ENCODE measurements around the gene RBM39.
"Not testable (repeated sequence)": the region's sequence is repeated elsewhere in the genome, so short reads cannot be mapped to it uniquely, and the experiment has no call there.

Gene RBM39

DNA sequence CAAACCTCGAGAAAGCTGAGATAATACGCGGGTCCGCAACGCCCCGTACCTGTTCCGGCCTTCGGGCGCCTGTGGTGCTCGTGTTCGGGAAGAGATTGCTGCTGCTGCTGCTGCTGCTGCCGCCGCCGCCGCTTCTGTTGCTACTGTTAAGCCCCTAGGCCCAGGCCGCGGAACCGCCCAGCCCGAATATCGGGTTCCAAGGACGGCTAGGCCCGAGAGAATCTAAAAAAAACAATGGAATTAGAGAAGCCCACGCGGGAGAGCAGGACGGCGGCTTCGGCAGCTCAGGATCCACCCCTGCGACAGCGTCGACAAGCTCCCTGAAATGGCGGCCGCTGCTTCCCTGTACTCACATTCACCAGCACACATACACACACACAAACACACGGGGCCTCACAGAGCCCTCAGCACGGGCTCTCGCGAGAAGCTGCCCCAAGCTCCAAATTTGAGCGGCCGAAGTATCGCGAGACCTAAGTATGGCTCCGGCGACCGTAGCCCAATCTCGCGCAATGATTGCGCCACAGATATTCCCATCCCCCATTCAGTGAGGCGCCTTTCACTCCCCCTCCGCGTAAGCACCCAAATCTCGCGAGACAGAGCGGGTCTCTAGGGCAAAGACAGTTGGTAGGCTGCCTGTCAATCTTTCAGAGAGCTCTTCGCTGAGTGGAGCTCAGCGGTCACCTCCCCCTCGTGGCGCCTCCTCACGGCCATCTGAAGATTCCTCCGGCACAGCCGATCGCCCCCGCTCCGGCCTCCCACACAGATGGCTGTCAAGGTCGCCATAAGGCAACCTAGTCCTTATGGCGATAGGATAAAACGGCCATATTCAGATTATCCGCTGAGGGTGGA is at the start of gene RBM39:
Gene RBM39 (minus strand): TSS at position 369 of the 849 bp plus-strand sequence. CDS start 1,386 bp downstream, outside the sequence.
- DNase-seq = peak; percentile 100

DNA sequence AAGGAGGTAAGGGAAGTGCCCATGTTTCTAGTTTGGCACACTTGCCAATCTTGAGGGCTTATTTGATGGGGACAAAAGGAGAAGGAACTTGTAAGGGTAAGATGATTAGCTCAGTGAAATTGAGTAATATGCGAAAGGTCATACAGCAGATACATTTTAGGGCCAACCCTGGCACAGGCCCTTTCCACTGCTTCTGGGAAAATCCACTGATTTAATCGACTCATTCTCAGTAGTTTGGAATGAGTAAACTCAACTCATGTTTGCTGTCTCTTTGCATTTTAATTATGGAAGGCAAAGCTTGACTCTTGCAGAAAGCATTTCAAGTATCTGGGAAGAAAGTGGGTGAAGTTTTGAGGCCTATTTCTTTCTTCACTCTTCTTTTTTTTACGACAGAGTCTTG is 49.8 kb upstream of the RBM39 start:
- no peak for DNase-seq

DNA sequence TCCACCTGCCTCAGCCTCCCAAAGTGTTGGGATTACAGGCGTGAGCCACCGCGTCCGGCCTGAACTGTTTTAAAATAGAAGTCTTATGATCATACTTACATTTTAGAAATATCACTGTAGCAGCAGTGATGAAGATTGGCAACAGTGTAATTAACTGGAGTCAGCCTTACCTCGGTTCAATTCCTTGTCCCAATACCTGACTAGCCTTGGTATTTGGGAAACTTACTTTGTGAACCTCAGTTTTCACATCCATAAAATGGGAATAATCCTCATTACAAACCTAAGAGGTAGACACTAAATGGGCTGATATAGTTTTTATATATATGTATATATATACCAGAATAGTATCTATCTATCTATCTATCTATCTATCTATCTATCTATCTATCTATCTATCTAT is 49.0 kb upstream of the RBM39 start:
- no peak for DNase-seq

DNA sequence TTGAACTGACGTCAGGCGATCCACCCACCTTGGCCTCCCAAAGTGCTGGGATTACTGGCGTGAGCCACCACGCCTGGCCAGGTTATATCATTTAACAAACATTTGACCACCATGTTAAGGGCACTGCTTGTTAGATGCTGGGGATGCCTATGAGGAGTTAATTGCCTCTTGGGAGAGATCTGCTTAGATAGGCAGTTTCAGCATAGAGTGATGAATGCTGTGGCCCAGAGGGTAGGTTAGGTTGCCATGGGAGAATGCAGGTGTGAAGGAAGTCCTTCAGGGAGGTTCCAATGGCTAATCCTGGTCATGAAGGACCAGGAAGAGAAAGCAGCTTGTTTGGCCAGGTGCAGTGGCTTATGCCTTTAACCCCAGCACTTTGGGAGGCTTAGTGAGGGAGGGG is 46.7 kb upstream of the RBM39 start:
- no peak for DNase-seq

DNA sequence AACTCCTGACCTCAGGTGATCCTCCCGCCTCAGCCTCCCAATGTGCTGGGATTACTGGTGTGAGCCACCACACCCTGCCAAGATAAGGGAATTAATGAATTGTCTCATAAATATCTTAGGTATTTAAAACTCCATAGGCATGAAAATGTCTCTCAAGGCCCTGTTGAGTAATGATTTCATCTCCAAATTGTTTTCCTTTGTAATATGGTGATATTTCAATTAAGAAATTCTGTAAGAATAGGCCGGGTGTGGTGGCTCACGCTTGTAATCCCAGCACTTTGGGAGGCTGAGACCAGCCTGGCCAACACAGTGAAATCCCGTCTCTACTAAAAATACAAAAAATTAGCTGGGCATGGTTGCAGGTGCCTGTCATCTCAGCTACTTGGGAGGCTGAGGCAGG is 43.5 kb upstream of the RBM39 start:
- DNase-seq = not testable (repeated sequence)

DNA sequence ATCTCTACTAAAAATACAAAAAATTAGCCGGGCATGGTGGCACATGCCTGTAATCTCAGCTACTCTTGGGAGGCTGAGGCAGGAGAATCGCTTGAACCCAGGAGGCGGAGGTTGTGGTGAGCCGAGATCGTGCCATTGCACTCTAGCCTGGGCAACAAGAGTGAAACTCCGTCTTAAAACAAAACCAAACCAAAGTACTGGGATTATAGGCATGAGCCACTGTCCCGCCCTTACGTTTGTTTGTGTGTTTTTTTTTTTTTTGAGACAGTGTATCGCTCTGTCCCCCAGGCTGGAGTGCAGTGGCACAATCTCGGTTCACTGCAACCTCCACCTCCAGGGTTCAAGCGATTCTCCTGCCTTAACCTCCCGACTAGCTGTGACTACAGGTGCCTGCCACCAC is 41.8 kb upstream of the RBM39 start:
- not testable (repeated sequence) for DNase-seq

DNA sequence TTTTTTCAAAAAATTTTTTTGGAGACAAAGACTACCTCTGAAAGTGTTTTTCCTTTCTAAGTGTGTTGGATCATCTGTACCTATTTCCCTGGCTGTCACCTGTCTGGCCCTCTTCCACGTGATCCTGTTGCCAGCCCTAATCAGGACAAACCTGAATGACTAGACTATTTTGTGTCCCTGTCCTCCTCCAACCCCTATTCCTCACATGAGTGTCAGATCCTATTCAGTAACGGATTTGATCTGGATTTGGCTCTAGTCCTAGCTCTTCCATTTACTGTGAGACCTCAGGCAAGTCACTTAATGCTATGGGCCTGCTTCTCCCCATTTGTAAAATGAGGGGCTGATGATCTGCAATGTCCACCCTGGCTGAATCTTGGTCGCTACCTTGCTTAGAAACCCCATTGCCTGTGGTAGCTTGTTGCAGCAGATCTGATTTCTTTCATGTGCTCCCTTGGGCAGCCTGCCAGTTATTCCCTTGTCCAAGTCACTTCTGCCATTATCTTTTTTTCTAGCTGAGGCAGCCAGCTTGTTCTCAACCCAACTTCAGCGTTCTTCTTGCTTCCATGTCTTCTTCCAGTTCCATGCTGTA is 34.5 kb upstream of the RBM39 start:
- no peak for DNase-seq

DNA sequence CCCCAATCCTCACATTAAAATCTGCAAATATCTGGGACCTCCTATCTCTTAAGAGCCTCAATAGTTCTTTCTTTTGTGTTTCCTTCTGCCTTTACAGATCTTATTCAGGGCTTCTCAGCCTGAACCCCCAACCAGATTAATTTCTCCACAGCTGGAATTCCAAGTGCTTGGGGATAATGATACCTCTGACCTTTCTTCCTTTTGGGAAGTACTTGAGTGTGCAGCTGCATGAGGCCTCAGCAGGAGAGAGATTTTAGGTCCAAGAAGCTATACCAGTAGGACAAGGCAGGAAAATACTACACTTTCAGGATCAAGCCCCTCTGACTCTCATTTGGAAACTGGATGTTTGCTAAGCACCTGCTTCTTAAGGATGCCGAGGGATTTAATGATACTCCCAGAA is 32.3 kb upstream of the RBM39 start:
- DNase-seq = no peak

DNA sequence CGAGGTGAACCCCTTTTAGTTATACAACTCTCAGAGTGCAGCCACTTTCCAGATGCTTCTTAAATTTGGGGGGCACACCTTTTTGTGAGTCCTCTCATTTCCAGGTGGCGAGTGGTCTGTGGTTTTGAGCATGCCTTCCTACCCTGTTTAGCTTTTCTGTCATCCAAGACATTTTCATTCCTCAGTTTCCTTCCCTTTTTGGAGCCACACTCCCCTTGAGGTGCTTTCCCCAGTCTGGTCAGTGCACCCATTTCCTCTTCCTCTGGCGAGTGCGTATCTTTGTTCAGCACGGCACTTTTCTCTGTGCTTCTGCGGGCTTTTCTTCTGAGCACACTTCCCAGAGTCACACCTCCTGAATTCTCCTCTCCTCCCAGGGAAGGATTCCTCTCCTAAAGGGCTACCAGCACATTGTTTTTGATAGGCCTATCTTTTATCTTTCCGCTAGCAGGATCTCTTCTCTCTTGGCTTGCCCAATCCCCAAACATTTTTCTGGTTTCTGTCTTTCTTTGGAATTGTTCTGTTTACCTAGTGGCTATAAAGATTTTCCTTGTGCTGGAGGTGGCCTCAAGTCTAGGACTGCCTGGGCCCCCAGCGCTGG is 31.2 kb upstream of the RBM39 start:
- DNase-seq = no peak

DNA sequence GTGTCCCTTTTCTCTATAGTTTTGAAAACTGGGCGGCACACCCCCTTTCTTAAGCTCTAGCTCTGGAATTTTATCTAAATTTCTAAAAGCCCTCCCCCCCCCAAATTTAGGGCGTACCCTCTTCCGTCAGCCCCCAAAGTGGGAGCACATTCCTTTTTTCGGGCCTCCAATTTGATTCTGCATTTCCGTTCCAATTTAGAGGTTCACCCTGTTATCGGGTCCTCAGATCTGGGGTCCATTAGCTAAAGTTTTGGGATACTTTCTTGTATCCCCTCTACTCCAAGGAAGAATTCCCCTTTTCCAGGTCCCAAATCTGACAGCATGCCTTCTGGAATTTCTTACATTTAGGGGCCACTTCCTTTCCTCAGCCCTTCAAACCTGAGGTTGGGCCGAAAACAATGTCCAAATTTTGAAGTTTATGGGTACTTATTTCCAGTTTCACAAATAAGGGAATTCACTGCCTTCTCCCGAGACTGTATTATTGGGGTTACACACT is 30.6 kb upstream of the RBM39 start:
- DNase-seq = no peak

DNA sequence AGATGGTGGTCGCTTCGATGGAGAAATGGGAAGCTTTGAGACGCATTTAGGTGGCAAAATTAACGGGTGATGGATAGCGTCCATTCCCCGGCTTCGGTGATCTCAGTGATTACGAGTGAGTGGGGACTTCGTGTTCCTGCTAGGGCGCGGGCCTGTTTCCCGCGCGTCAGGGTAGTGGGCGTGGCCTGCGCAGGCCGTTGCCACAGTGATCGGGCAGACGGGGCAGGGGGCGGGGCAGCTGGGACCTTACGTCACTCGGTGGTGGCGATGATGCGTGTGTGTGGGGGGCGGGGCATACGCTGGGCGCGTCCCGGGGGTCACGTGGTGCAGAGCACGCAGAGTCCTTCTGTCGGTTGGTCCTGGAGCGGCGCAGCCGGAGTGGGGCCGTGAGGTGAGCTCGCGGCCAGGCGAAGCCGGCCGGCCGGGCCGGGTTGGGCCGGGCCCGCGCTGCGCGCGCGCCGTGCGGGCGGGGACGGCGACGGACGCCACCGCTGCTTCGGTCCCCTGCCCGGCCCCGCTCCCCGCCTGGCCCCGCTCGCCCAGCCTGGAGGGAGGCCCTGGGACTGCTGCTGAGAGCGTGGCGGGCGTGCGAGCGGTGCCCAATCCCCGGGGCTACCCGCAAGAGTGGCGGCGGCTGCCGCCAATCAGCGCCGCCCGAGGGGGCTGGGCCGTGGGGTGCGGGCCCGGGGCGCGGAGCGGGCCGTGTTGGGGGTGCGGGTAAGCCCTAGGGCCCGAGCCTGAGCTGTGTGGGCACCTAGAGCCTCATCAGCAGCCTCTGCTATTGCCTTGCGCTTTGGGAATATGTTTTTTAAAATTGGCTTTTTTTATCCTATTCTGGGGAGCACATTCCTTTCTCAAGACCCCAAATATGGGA is 29.9 kb upstream of the RBM39 start, which contains the start of gene PHF20:
Gene PHF20 (plus strand): TSS at position 327 of the 874 bp plus-strand sequence. CDS start 29,508 bp downstream, outside the sequence.
- DNase-seq = peak; percentile 99

DNA sequence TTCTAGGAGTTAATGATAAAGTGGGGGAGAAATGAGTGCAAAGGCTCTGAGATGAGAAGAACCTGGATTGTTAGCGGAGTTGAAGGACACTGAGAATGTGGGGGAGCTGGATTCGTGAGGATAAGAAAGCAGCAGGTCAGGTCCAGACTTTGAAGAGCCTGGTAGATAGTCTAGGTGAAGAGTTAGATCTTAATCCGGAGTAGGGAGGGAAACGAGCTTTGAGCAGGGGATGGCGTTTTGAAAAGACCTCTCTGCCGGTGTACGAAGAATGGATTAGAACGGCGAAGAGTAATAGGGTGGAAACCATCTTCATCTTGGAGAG is 29.3 kb upstream of the RBM39 start:
- DNase-seq = no peak

DNA sequence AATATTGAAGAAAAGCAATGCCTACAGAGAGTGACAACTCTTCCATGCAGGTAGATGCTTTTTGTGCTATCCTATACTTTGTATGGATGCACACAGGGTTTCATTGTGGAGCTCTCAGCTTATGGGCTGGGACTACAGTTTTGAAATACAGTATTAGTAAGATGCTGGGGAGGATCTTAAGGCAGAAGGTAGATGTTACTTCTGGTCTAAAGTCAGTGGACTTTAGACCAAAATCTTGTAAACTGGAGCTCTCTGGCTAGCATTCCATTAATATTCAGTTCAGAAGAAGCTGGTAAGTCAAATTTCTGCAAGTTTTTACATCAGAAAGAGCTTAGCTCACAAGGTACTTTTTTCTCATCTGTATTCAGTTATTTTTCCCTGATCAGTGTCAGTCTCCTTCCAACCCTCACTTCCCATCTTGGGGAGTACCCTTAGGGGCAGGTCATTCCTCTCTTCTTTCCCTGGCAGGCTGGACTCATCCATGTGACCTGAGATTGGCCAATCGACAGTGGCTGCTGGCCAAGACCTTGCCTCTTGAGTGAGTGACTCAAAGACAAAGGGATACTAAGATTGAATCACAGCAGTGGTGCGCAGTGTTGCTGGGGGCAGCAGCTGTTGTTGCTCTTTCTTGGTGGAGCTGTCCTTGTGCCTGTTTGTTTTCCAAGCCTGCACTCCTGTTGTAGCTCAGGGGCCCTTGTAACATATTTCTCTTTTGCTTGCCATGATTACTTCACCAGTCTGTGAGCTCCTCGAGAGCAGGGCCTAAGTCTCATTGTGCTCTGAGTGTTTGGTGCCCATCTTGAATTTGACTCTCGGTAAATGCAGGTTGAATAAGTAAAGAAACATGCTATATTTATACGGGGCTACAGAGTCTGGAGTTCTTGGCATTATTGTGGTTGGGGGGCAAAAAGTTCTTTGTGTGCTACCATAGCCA is 26.9 kb upstream of the RBM39 start:
- DNase-seq = peak; percentile 85

DNA sequence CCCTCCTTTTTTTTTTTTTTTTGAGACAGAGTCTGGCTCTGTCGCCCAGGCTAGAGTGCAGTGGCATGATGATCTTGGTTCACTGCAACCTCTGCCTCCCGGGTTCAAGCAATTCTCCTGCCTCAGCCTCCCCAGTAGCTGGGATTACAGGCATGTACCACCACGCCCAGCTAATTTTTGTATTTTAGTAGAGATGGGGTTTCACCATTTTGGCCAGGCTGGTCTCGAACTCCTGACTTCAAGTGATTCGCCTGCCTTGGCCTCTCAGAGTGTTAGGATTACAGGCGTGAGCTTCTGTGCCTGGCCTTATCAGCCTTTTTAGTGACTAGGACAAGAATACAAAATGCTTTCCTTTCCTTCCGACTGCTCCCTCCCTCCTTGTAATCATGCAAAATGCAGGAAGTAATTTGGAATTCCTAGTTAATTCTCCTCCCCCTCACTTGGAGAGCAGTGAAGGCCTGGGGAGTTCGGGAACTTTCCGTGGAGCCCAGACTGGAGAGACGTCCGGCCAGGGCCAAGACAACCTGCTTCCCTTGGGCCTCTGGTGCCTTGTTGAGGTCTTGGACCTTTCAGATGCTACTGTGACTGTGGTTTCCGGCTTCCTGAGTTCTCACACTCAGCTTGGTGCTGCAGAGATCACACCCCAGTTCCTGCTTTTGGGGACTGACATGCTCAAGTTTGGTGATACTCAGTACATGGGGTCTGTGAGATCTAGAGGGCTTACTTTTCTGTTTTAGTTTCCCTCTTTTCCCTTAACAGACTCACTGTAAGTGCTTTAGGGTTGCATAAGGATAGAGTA is 25.8 kb upstream of the RBM39 start:
- DNase-seq = peak; percentile 54

DNA sequence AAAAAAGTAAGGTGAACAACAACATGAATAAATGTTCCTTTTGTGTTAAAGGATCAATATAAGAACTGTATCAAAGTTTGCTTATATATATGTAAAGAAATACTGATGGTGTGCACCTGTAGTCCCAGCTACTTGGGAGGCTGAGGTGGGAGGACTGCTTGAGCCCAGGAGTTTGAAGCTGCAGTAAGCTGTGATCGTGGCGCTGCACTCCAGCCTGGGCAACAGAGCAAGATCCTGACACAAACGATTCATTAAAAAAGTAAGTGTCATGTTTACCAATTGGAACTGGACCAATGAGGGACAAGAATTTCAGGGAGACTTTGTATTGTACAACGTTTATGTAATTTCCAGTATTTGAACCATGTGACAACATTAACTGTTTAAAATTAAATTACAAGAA is 24.8 kb upstream of the RBM39 start:
- no peak for DNase-seq

DNA sequence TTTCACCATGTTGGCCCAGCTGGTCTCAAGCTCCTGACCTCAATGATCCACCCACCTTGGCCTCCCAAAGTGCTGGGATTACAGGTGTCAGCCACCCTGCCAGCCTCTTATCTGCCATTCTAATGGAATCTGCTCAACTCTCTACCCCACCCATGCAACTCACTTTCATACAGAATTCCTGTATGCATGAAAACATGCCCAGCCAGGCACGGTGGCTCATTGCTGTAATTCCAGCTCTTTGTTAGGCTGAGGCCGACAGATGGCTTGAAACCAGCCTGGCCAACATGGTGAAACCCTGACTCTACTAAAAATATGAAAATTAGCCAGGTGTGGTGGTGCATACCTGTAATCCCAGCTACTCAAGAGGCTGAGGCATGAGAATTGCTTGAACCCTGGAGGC is 22.9 kb upstream of the RBM39 start:
- DNase-seq = not testable (repeated sequence)

DNA sequence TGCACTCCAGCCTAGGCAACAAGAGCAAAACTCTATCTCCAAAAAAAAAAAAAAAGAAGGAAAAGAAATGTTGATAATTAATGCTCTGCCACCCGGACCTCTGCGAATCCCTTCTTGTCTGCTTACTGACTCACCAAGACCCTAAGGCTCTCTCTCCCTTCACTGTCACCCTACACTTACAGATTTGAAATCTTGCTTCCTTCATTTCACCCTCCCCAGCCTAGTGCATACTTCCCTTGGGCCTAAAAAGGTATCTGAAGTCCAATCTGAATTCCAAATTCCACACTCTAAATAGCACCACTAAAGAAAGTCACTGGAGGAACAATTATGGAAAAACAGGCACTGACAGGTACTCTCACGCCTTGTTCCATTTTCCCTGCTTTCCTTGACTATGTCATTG is 20.4 kb upstream of the RBM39 start:
- DNase-seq = no peak

DNA sequence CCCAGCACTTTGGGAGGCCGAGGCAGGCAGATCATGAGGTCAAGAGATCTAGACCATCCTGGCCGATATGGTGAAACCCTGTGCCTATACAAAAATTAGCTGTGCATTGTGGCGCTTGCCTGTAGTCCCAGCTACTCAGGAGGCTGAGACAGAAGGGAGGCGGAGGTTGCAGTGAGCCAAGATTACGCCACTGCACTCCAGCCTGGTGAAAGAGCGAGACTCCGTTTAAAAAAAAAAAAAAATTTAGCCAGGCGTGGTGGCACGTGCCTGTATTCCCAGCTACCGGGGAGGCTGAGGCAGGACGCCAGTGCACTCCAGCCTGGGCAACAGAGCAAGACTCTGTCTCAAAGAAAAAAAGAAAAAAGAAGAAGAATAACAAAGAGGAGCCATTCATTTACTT is 19.5 kb upstream of the RBM39 start:
- not testable (repeated sequence) for DNase-seq

DNA sequence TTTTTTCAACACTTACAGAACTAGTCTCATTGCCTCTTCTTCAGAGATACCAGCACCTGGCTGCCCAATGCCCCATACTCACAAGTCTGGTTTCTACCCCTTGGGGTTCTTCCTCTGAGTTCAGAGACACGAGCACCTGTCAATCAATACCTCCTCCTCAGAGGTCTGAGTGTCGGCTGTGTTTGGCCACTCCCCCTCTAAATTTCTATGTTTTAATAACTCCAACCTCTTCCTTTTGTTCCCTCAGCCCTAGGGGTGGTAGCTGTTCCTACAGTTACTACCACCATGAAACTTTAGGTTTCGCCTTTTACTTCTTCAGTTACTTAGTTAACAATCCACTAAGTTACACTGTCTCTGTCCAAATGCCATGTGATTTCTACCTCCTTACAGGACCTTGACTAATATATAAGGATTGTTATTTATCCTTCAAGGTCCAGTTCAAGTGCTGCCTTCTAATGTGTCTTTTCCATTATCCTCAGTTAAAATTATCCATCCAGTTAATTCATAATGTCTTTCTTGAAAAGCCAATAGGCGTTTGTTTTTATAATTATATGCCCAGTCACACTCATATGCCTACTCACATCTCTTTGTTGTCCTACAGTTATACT is 15.1 kb upstream of the RBM39 start:
- no peak for DNase-seq

DNA sequence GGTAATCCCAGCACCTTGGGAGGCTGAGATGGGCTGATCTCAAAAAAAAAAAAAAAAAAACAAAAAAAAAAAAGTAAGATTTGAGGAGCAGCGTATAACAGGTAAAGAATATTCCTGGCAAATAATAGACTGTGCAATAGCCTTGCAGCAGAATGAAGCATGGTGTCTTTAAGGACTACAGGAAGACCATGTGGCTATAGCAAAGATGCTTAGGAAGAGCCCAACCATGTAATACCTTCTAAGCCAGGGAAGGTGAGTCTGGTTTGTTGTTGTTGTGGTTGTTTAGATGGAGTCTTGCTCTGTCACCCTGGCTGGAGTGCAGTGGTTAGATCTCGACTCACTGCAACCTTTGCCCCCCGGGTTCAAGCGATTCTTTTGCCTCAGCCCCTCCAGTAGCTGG is 14.3 kb upstream of the RBM39 start:
- no peak for DNase-seq

All from right forelimb (tissue), 1 donor.